Renal pelvis (tissue), 4 donors: ENCODE data around the gene RPL35. TPM values are rescaled to one million over a fixed set of nuclear protein-coding genes. Genes with fewer than 3 reads are reported as not detected.
"Not testable (repeated sequence)": the region's sequence is repeated elsewhere in the genome, so short reads cannot be mapped to it uniquely, and the experiment has no call there.

ENCODE experiments used
- DNase-seq: peaks from one replicate; pipeline ENCODE4 v3.0.0-alpha.2; 2013
- polyA plus RNA-seq, 3 donors: library from polyadenylated mRNA; unstranded; fragments of 120-200 nt; gene quantifications; one replicate each; pipeline ENCODE4 v1.2.1, GENCODE V29; 2013; ENCODE audit not compliant: insufficient read length in 3 of 3

The RPL35 gene
- polyA plus RNA-seq, 3 donors = 745 to 1,130 (median 1,078) TPM

DNA sequence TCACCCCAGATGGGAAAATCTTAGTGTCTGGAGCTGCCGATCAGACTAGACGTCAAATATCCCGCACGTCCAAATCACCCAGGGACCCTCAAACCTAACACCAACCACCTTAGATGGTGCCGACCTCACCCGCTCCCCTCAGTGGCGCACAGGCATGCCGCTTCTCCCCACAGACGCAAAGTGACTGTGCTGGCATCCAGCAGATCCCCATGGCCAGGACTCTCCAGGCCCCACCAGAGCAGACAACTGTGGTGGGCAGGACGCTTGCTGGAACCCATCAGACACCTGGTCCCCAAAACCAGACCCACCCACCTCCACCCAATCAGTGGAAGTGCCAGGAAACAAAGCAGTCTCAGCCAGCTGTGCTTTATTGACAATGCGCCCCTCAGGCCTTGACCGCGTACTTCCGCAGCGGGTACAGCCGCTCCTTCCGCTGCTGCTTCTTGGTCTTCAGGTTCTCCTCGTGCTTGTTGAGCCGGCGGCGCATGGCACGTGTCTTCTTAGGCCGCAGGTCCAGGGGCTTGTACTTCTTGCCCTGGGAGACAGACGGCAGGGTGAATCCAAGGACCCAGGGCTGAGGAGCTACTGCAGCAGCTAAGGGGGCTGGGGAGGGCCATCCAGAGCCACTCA is 4.1 kb downstream of the RPL35 start:
- no peak for DNase-seq

DNA sequence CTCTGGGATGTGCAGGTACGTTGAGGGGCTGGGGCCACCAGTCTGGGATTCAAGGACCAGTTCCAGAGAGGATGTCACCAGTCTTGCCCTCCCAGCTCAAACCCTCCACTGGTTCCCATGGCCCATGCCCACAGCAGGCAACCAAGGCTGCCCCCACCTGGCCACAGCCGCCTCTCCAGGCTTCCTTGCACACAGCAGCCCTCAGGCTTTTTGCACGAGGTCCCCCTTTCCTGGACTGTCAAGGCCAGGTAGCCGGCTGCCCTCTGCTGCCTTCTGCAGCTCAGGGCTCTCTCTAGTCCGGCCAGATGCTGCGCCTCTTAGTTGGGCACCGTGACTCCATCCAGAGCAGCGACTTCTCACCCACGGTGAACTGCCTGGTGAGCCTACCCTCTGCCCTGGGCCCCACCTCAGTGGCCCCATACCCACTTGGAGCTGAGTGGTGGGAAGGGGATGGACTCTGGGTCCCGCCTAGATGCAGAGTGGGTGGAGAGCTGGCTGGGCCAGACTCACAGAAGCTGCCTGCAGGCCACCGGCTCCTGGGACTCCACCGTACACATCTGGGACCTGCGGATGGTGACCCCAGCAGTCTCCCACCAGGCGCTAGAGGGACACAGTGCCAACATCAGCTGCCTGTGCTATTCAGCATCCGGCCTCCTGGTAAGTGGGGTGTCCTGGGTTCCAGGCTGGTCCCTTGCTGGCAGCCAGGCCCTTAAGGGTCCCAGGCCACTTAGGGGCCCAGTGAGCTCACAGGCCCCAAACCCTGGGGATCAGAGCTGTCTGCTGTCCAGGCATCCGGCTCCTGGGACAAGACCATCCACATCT is 5.6 kb downstream of the RPL35 start:
- DNase-seq = no peak

DNA sequence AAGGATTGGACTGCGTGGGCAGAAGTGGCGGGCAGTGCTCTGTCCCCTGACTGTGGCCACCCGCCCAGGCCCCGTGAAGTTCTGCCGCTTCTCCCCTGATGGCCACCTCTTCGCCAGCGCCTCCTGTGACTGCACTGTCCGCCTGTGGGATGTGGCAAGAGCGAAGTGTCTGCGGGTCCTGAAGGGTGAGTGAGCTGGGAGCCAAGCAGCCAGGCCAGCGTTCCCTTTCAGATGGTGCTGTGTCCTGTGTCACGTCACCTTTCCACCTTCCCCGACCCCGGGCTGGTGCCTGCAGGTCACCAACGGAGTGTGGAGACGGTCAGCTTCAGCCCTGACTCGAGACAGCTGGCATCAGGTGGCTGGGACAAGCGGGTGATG is 6.2 kb downstream of the RPL35 start:
- no peak for DNase-seq

DNA sequence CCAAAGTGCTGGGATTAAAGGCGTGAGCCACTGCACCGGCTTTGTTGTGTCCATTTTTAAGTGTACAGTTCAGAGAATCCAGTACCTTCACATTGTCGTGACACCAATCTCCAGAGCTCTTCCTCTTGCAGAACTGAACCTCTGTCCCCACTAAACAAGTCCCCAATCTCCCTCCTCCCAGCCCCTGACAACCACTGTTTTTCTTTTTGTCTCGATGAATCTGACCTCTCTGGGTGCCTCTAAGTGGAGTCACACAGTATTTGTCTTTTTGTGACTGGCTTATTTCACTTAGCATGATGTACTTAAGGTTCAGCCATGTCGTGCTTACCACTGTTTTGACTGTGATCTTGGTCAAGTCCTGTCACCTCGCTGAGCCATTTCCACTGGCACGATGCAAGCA is 6.9 kb downstream of the RPL35 start:
- DNase-seq = no peak

DNA sequence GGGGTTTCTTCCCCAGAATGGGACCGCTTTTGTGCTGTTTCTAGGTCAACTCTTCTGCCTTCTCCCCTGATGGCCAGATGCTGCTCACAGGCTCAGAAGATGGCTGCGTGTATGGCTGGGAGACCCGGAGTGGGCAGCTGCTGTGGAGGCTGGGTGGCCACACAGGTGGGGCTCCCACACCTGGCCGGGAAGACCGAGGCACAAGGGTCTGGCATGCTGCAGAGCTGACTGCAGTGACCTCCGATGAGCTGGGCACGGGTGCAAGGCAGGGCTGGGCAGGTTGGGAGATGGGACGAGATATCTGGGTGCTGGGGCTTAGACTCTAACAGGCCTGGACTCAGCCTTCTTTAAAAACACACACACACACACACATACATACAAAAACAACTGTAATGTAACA is 7.6 kb downstream of the RPL35 start:
- no peak for DNase-seq

DNA sequence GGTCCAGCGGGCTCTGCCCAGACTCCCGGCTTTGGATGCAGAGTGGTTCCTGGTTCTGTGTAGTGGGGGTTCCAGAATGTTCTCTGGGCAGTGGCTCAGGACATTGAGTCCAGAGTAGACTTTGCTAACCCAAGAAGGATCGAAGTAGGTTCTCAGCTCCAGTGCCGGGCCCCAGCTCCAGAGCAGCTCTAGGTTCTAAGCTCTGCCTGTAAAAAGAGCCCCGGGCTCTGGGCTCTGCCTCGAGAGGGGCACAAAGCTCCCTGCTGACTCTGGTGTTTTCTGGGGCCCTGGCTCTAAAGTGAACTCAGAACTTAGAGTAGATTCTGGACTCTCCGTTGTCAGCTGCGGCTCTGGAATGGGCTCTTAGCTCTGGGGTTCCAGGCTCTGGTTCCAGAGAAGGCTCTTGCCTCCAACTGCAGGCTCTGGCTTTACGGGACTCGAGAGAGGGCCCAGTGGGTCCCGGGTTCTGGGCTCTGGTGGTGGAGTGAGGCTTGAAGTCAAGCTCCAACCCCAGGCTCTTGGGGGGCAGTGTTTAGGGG is 8.1 kb downstream of the RPL35 start:
- no peak for DNase-seq

DNA sequence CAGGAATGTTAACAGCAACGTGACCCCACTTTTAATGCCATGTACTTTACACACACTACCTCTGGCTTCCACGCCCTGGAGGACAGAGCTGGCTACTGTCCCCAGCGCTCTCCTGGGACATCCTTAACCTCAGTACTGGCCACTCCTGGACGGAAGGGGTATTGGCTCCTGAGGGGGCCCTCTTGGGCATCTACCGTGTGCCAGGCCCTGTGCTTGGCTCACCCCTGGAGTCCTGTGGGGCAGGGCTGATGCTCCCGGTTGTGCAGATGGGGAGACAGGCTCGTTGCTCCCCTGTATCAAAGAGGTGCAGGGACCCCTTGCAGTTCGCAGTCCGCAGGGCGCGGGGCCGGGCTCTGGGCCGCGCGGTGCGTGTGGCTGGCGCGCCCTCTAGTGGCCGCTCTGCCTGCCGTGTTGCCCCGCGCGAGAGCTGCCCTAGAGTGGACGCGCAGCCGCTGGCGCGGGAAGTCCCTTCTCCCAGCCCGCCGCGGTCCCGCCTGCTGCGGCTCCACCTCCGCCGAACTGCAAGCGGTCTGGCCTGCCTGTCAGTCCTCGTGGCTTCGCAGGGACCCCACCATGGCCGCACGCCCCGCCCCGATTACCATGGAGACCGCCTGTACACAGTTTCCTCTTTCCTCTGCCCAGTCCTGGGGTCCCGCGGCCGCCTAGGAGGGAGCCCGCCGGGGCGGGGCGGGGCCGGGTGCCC is 8.8 kb downstream of the RPL35 start, which contains the start of gene WDR38:
TSS of gene WDR38 (plus strand) at position 632 of the 703 bp plus-strand sequence. CDS start 72 bp downstream, outside the sequence.
- DNase-seq = no peak

DNA sequence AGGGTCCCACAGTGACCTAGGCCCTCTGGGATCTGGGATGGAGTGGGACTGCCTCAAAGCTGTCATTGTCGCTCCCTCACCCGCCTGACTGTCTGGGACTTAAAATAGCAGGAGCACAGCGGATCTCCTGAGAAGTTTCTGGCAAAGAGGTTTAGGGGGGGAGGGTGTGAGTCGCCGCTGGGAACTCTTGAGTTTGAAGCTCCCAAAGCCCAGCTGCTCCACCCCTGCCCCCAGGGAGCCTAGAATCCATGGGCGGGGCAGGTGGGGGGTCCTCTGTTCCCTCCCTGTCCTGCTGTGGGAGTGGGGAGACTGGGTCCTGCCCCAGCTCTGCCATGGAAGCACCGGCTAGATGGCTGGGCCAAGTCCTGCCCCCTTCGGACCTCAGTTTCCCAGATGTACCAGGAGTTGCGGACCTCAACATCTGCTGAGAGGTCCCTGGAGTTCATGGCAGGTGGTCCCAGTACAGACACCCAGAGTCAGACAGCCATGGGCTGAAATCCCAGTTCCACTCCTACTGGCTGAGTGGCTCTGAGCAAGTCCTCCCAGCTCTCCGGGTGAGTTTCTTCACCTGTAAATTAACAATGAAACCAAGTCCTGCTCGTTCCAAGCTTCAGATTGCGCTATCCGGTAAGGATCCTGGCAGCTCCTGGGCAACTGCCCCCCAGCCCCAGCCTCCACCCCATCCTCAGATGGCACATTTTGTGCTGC is 9.5 kb downstream of the RPL35 start:
- no peak for DNase-seq

DNA sequence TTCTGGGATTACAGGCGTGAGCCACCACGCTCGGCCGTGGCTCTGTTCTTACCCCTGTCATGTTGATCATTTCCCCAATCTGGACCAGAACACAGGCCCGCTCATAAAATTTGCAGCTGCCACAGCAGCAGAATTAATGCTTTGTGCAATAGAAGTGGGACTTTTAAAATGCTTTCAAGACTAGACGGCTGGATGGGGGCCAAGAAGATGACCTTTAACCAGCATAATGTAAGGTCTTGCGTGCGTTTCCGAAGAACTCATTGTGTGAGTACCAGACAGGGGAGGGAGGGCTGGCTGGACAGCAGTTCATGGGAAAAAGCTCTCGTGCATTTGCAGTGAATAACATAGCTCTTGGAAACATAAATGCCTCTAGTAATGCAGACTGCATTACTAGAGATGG is 12.0 kb downstream of the RPL35 start:
- DNase-seq = no peak

DNA sequence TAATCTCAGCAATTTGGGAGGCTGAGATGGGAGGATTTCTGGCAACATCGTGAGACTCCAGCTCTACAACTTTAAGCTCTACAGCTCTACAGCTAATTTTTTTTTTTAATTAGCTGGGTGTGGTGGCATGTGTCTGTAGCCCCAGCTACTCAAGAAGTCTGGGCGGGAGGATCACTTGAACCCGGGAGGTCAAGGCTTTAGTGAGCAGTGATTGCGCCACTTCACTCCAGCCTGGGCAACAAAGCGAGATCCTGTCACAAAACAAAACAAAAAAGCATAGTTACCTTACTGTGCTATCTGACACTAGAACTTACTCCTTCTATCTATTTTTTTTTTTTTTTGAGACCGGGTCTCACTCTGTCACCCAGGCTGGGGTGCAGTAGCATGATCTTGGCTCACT is 14.8 kb downstream of the RPL35 start:
- DNase-seq = no peak

DNA sequence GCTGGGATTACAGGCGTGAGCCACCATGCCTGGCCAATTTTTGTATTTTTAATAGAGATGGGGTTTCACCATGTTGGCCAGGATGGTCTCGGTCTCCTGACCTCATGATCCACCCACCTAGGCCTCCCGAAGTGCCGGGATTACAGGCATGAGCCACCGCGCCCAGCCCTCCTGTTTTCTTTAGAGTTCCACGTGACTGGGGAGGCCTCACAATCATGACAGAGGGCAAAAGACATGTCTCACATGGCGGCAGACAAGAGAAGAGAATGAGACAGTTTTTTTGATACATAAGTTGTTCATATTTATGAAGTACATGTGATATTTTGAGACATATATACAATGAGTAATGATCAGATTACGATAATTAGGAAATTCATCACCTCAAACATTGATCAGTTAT is 15.3 kb downstream of the RPL35 start:
- DNase-seq = not testable (repeated sequence)

DNA sequence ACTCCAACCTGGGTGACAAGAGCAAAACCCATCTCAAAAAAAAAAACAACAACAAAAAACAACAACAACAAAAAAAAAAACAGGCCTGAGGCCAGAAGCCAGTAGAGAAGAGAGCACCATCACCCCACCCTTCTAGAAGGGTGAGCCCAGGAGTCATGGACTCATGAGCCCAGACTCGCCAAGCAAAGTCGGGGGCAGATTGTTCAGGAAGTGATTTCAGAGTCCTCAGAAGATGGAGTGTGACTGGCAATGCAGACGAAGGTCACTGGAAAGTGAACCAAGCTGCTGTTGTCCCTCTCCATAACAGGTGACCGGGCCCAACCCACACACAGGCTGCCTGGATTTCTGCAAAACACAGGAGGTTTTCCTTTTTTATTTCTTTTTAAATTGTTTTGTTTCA is 17.5 kb downstream of the RPL35 start:
- DNase-seq = no peak

DNA sequence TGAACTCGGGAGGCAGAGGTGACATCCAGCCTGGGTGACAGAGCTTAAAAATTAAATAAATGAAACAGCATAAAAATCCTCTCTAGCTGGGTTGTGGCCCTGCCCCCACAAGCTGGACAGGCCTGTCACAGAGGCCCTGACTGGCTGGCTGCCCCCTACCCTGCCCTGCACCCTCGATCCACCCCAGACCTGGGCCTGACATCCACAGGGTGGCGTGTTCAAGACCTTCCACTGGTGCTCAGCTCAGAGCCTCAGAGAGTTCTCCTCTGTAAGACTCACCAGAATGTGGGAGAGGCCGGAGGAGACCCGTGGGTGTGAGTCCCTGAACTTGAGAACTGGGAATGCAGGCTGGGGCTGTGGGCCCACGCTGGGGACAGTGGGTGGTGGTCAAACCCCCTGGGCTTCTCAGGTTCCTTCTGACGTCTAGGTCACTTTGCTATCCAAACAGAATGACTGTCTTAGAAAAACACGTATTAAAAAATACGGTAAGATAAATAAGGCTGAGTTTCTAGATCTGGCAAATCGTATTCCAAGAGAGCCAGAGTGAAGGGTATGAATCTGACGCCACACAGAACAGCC is 18.2 kb downstream of the RPL35 start:
- no peak for DNase-seq

DNA sequence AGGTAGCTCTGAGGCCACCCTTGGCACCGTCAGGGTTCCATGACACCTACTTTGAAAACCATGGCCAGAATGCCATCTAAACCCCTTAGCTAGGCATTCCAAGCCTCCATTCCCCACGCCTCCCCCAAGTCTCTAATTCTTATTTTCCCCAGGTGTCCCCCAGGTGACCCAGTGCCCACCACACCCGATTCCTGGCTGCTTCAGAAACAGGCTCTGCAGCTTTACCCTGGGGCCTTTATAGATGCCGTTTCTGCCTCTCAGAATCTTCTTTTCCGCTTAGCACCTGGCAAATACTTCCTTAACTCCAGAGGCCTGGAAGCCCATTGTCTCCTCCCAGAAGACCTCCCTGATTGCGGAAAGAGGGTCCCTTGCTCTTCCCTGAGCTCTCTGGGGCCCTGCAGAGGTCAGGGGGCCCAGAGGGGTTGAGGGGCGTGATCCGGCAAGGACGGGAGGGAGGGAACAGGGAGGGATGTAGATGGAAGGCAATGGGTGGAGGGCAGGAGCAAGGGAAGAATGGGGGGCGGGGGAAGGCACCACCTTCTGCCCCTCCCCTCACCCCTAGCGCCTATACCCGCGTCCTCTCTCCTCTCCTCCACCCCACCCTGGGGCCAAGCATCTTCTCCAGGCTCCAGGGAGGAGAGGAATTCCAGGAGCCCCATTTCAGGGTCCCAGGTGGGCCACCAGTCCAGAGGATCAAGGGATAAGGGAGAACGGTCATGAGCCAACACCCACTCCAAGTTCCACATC is 20.5 kb downstream of the RPL35 start:
- no peak for DNase-seq

DNA sequence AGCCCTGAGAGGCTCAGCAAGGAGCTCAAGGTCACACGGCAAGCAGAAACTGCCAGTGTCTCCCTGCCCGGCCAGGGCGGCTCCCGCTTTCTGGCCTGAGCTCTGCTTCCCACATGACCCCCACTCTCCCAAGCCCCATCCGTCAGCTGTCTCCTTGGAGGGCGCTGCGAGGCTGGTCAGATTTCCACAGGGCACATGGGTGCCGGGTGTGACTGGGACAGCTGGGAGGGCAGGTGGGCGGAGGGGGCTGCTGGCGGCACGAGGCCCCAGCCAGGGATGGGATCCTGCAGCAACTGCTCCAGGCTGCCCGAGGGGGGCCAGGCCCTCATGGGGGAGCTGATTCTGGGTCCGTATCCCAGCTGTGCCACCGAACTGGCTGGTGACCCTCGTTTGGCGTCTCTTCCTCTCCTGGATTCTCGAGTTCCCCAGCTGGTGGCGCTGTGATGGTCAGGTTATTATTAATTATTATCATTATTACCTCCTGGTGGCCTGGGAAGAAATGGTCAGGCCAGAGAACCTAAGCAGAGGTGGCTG is 21.4 kb downstream of the RPL35 start:
- no peak for DNase-seq

DNA sequence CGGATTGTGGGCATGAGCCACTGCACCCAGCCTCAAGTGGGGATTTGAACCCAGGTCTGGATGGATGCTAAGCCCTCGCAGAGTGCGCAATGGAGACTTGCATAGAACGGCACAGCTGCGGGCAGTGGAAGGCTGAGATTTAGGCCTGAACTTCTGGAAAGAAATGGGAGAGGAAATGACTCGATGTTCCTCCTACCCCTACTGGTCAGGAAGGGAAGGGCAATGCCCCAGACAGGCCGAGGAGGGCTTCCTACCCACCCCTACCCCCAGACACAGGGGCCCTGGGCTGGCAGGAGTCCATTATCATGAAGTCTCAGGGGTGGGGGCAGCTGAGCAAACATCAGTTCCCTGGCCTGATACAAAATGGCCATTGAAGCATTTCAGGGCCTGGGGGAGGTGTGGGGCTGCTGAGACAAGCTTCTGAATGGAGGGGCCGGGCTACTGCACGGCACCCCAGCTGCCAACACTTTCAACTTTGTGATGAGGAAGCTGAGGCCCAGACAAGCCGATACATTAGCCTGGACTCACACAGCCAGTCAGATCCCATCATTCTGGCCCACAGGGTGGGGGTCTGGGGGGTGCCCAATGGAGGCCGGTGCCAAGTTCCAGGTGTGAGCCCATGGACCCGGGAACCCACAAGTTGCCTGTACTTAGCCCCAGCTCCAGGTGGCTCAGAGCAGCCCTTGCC is 22.0 kb downstream of the RPL35 start:
- no peak for DNase-seq

DNA sequence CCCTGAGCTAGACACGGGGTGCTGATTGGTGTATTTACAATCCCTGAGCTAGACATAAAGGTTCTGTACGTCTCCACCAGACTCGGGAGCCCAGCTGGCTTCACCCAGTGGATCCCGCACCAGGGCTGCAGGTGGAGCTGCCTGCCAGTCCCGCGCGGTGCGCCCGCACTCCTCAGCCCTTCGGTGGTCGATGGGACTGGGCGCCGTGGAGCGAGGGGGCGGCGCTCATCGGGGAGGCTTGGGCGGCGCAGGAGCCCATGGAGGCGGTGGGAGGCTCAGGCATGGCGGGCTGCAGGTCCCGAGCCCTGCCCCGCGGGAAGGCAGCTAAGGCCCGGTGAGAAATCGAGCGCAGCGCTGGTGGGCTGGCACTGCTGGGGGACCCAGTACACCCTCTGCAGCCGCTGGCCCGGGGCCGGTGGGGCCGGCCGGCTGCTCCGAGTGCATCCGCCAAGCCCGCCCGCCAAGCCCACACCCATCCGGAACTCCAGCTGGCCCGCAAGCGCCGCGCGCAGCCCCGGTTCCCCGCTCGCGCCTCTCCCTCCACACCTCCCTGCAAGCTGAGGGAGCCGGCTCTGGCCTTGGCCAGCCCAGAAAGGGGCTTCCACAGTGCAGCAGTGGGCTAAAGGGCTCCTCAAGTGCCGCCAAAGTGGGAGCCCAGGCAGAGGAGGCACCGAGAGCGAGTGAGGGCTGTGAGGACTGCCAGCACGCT is 23.0 kb downstream of the RPL35 start:
- not testable (repeated sequence) for DNase-seq

DNA sequence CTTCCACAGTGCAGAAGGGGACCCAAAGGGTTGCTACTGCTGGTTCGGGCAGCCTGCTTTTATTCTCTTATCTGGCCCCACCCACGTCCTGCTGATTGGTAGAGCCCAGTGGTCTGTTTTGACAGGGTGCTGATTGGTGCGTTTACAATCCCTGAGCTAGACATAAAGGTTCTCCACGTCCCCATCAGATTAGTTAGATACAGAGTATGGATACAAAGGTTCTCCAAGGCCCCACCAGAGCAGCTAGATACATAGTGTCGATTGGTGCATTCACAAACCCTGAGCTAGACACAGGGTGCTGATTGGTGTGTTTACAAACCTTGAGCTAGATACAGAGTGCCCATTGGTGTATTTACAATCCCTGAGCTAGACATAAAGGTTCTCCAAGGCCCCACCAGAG is 23.6 kb downstream of the RPL35 start:
- not testable (repeated sequence) for DNase-seq

DNA sequence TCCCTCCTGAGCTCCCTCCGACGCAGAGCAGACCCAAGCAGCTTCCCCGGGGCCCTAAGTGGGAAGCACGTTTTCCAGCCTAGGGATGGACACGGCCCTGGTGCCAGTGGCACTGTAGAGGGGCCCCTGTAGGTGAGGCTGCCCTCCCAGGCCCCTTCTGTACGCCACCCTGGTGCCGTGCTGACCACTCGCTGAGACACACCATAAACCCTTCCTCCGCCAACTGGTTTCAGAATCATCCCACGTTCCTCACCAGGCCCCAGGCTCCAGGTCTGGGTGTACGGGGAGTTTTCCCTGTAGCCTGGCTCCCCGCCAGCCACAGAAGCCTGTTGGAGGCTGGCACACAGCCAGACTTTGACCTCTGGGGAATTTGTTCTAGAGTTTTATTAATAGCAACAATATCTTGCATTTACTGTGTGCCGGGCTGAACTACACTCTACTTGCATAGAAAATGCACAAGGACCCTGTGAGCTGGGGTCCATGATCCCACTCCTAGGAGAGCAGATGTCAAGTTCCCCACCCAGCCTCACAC is 26.7 kb downstream of the RPL35 start:
- DNase-seq = no peak
